GM23338 (cell line): ENCODE measurements around the gene PLEKHD1. TPM values are rescaled to one million over a fixed set of nuclear protein-coding genes. Genes with fewer than 3 reads are reported as not detected.

ENCODE experiments used
- ATAC-seq: fragments of 200-7000 bp; cut with Tn5 transposase; 3 replicates; pipeline ENCODE4 v1.9.1; 2020
- DNase-seq: peaks from one replicate; pipeline ENCODE4 v3.0.0-alpha.2; 2015; ENCODE audit warnings: low spot score
- H2AFZ ChIP-seq: fragments of 200-600 bp; sonication (generic); 2 replicates; pipeline ENCODE4 v1.8.0; 2016; ENCODE audit warnings: antibody characterized with exemption, mild to moderate bottlenecking, moderate library complexity
- H3F3A ChIP-seq: fragments of 200-600 bp; sonication (generic); replicated peaks from 2 replicates; pipeline ENCODE4 v1.8.0; 2017; ENCODE audit warnings: antibody characterized with exemption, mixed run types, low read depth
- H3K27ac ChIP-seq: fragments of 200-600 bp; sonication (generic); 2 replicates; pipeline ENCODE4 v1.6.1; 2016; ENCODE audit warnings: low read depth
- H3K27me3 ChIP-seq: fragments of 200-600 bp; sonication (generic); 2 replicates; pipeline ENCODE4 v1.8.0; 2016; ENCODE audit warnings: mild to moderate bottlenecking, mixed run types, moderate library complexity; ENCODE audit not compliant: insufficient read depth
- H3K36me3 ChIP-seq: fragments of 200-600 bp; sonication (generic); 2 replicates; pipeline ENCODE4 v1.8.0; 2016; ENCODE audit warnings: mild to moderate bottlenecking; ENCODE audit not compliant: insufficient read depth
- H3K4me1 ChIP-seq: fragments of 200-600 bp; sonication (generic); 2 replicates; pipeline ENCODE4 v1.8.0; 2016; ENCODE audit warnings: mild to moderate bottlenecking, moderate library complexity; ENCODE audit not compliant: insufficient read depth
- H3K4me2 ChIP-seq: fragments of 200-600 bp; sonication (generic); 2 replicates; pipeline ENCODE4 v1.7.1; 2017; ENCODE audit warnings: mixed run types
- H3K4me3 ChIP-seq: fragments of 200-600 bp; sonication (generic); 2 replicates; pipeline ENCODE4 v1.6.1; 2016; ENCODE audit warnings: mixed run types
- H3K79me2 ChIP-seq: fragments of 200-600 bp; sonication (generic); replicated peaks from 2 replicates; pipeline ENCODE4 v1.8.0; 2017; ENCODE audit warnings: mild to moderate bottlenecking; ENCODE audit not compliant: insufficient read depth
- H3K9me2 ChIP-seq: fragments of 200-600 bp; sonication (generic); 2 replicates; pipeline ENCODE4 v1.8.0; 2017; ENCODE audit not compliant: insufficient read depth
- H4K20me1 ChIP-seq: fragments of 200-600 bp; sonication (generic); replicated peaks from 2 replicates; pipeline ENCODE4 v1.8.0; 2017; ENCODE audit warnings: mild to moderate bottlenecking; ENCODE audit not compliant: insufficient read depth
- H3K27ac Mint-ChIP-seq: 2 replicates; pipeline ENCODE4 v1.8.0; 2020; ENCODE audit warnings: inconsistent platforms, mild to moderate bottlenecking, moderate library complexity, mixed read lengths
- H3K27me3 Mint-ChIP-seq: 3 replicates; pipeline ENCODE4 v1.8.0; 2022; ENCODE audit warnings: low read depth, mild to moderate bottlenecking, moderate library complexity, mixed read lengths, inconsistent platforms; ENCODE audit not compliant: insufficient read depth, poor library complexity
- H3K36me3 Mint-ChIP-seq: 3 replicates; pipeline ENCODE4 v1.8.0; 2021; ENCODE audit warnings: low read depth, mild to moderate bottlenecking, inconsistent platforms, moderate library complexity, mixed read lengths
- H3K4me1 Mint-ChIP-seq: 3 replicates; pipeline ENCODE4 v1.8.0; 2020; ENCODE audit warnings: mild to moderate bottlenecking, inconsistent platforms, mixed read lengths
- H3K4me3 Mint-ChIP-seq: 3 replicates; pipeline ENCODE4 v1.8.0; 2021; ENCODE audit warnings: moderate library complexity, mild to moderate bottlenecking, inconsistent platforms, mixed read lengths
- H3K9me3 Mint-ChIP-seq: 3 replicates; pipeline ENCODE4 v1.8.0; 2020; ENCODE audit warnings: moderate library complexity, mild to moderate bottlenecking, inconsistent platforms, mixed read lengths
- CREB1 ChIP-seq: fragments of 250-450 bp; sonication (Bioruptor Pico); IDR thresholded peaks from 2 replicates; pipeline ENCODE4 v1.5.0; 2020; ENCODE audit warnings: low read depth, mild to moderate bottlenecking, moderate library complexity
- CTCF ChIP-seq, 2 experiments: fragments of 200-600 bp in 1 of 2; sonication (generic) in 1 of 2; conservative IDR thresholded peaks; 2 replicates each; pipeline versions ENCODE4 v1.5.1 to v1.6.1; 2016 to 2017; ENCODE audit warnings: antibody characterized with exemption in 2 of 2, low read depth in 2 of 2, mild to moderate bottlenecking in 2 of 2, moderate library complexity in 1 of 2
- EZH2 ChIP-seq: fragments of 200-600 bp; sonication (generic); IDR thresholded peaks from one replicate; pipeline ENCODE4 v1.8.0; 2017; ENCODE audit warnings: antibody characterized with exemption, mild to moderate bottlenecking, low read depth; ENCODE audit not compliant: unreplicated experiment
- POLR2AphosphoS5 ChIP-seq: IDR thresholded peaks from 2 replicates; pipeline ENCODE4 v1.6.1; 2016; ENCODE audit warnings: antibody characterized with exemption, low read depth
- REST ChIP-seq: IDR thresholded peaks from one replicate; pipeline ENCODE4 v1.6.1; 2018; ENCODE audit warnings: antibody characterized with exemption; ENCODE audit not compliant: unreplicated experiment
- STAT1 ChIP-seq: IDR thresholded peaks from one replicate; pipeline ENCODE4 v1.6.1; 2016; ENCODE audit warnings: antibody characterized with exemption; ENCODE audit not compliant: unreplicated experiment
- ZNF331 ChIP-seq: fragments of 250-450 bp; sonication (Bioruptor Pico); IDR thresholded peaks from 2 replicates; pipeline ENCODE4 v1.5.0; 2020; ENCODE audit warnings: low read depth, mild to moderate bottlenecking, moderate library complexity
- polyA plus RNA-seq: library from polyadenylated mRNA; unstranded; fragments of >200 nt; fragmentation: Nextera tagmentation; extraction: Ambion mirVana; gene quantifications from 2 replicates; pipeline ENCODE4 v1.2.1, GENCODE V29; 2016
- total RNA-seq: library from RNA; depleted of rRNA; stranded (reverse); fragments of >200 nt; shearing (Covaris generic); gene quantifications from 2 replicates; pipeline ENCODE4 v1.2.3, GENCODE V29; 2014
- TF ChIP-seq, protein P1 (sequence below): fragments of 250-450 bp; sonication (Bioruptor Pico); IDR thresholded peaks from 2 replicates; pipeline ENCODE4 v1.5.0; 2020; ENCODE audit warnings: mild to moderate bottlenecking, moderate library complexity

PLEKHD1 gene
- total and polyA plus RNA-seq, 2 experiments from 2014 or later = 0.19 to 0.28 TPM

DNA sequence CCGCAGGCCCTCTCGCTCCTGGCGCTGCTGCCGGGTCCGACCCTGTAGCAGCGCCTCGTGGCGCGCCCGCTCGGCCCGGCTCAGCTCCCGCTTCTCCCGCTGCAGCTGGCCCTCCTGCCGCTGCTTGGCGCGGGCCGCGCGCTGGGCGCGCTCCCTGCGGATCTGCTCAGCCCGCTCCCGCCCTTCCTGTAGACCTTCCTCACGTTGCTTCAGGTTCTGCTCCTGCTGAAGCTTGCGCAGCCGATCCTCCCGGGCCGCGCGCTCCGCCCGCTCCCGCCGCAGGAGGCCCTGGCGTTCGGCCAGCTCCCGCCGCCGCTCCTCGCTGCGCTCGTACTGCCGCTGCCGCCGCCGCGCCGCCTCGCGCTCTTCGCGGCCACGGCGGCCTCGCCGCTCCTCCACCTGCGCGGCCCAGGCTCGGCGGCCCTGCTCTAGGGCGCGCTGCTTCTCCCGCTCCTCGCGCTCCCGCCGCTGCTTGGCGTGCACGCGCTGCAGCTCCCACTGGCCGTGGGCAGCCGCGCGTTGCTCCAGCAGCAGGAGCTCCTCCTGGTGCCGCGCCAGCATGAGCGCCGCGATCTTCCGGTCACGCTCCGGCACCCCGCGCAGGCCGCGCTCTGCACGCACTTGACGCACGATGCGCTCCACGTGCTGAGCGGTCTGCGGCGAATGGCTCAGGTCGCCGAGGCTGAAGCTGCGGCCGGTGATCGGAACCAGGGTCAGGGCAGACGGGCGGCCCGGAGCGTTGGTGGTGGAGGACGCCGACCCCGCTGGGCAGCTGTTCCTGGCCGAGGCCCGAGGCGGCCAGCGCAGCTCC lies 87.7 kb downstream of the PLEKHD1 start:
- Mint-ChIP-seq H3K27me3 (peaks cover 53% of the 10 kb centered on the region), H3K27ac (no peak overlapping the region), H3K9me3 (peaks cover 25% of the 10 kb centered on the region; the same call in 2 of the 3 replicates), H3K4me1 (peaks cover 3% of the 10 kb centered on the region; the same call in 2 of the 3 replicates), H3K4me3 (peak overlapping the region; percentile 43; the same call in 2 of the 3 replicates), H3K36me3 (peaks cover 9% of the 10 kb centered on the region; the same call in 2 of the 3 replicates)
- ATAC-seq (peak; percentile 42), DNase-seq (peak; percentile 78)
- peak overlapping the region; percentile 75 for H3K4me2 ChIP-seq
- TF ChIP-seq CREB1 (CRISPR knock-in tag) (no peak), EZH2 (peak; percentile 20), REST (no peak)
- no peaks in the 10 kb centered on the region for H3K79me2 ChIP-seq
- H3K27me3 ChIP-seq = peaks cover 87% of the 10 kb centered on the region
- peaks cover 4% of the 10 kb centered on the region; the same call in 1 of the 2 replicates for H3K4me1 ChIP-seq
- no peak overlapping the region for H3K27ac ChIP-seq
- H3K4me3 ChIP-seq = peak overlapping the region; percentile 51
- no peaks in the 10 kb centered on the region; the same call in none of the 2 replicates for H4K20me1 ChIP-seq
- H3F3A ChIP-seq = 0 out of 2 replicates have a peak, but pooled peaks cover 11% of the 10 kb centered on the region
- H2AFZ ChIP-seq = peak overlapping the region; percentile 88
- no peaks in the 10 kb centered on the region; the same call in 1 of the 2 replicates for H3K9me2 ChIP-seq
- no peaks in the 10 kb centered on the region; the same call in 1 of the 2 replicates for H3K36me3 ChIP-seq

GRCh38 chr14:69572841-69573135 lies 88.3 kb downstream of the PLEKHD1 start:
- 0 out of 2 replicates have a peak, but pooled peaks cover 11% of the 10 kb centered on the region for H3F3A ChIP-seq
- no peak overlapping the region for H3K27ac Mint-ChIP-seq
- no peaks in the 10 kb centered on the region for H3K79me2 ChIP-seq
- peaks cover 9% of the 10 kb centered on the region; the same call in 2 of the 3 replicates for H3K36me3 Mint-ChIP-seq
- peaks cover 53% of the 10 kb centered on the region for H3K27me3 Mint-ChIP-seq
- H3K9me3 Mint-ChIP-seq = peaks cover 25% of the 10 kb centered on the region; the same call in 2 of the 3 replicates
- H3K4me1 Mint-ChIP-seq = peaks cover 3% of the 10 kb centered on the region; the same call in 2 of the 3 replicates
- ATAC-seq (no peak), DNase-seq (no peak)
- no peak overlapping the region for H3K4me2 ChIP-seq
- peaks cover 4% of the 10 kb centered on the region; the same call in 1 of the 2 replicates for H3K4me1 ChIP-seq
- no peak overlapping the region for H2AFZ ChIP-seq
- H3K27me3 ChIP-seq = peaks cover 81% of the 10 kb centered on the region
- H3K9me2 ChIP-seq = no peaks in the 10 kb centered on the region; the same call in 1 of the 2 replicates
- H3K27ac ChIP-seq = no peak overlapping the region
- no peaks in the 10 kb centered on the region; the same call in none of the 2 replicates for H4K20me1 ChIP-seq
- 0 out of 2 replicates have a peak overlapping the region, but pooled peaks have one; percentile 51 for H3K4me3 ChIP-seq
- no peak overlapping the region for H3K4me3 Mint-ChIP-seq
- H3K36me3 ChIP-seq = no peaks in the 10 kb centered on the region; the same call in 1 of the 2 replicates
- no peak for TF ChIP-seq CREB1 (CRISPR knock-in tag)
- TF ChIP-seq, protein P1, sequence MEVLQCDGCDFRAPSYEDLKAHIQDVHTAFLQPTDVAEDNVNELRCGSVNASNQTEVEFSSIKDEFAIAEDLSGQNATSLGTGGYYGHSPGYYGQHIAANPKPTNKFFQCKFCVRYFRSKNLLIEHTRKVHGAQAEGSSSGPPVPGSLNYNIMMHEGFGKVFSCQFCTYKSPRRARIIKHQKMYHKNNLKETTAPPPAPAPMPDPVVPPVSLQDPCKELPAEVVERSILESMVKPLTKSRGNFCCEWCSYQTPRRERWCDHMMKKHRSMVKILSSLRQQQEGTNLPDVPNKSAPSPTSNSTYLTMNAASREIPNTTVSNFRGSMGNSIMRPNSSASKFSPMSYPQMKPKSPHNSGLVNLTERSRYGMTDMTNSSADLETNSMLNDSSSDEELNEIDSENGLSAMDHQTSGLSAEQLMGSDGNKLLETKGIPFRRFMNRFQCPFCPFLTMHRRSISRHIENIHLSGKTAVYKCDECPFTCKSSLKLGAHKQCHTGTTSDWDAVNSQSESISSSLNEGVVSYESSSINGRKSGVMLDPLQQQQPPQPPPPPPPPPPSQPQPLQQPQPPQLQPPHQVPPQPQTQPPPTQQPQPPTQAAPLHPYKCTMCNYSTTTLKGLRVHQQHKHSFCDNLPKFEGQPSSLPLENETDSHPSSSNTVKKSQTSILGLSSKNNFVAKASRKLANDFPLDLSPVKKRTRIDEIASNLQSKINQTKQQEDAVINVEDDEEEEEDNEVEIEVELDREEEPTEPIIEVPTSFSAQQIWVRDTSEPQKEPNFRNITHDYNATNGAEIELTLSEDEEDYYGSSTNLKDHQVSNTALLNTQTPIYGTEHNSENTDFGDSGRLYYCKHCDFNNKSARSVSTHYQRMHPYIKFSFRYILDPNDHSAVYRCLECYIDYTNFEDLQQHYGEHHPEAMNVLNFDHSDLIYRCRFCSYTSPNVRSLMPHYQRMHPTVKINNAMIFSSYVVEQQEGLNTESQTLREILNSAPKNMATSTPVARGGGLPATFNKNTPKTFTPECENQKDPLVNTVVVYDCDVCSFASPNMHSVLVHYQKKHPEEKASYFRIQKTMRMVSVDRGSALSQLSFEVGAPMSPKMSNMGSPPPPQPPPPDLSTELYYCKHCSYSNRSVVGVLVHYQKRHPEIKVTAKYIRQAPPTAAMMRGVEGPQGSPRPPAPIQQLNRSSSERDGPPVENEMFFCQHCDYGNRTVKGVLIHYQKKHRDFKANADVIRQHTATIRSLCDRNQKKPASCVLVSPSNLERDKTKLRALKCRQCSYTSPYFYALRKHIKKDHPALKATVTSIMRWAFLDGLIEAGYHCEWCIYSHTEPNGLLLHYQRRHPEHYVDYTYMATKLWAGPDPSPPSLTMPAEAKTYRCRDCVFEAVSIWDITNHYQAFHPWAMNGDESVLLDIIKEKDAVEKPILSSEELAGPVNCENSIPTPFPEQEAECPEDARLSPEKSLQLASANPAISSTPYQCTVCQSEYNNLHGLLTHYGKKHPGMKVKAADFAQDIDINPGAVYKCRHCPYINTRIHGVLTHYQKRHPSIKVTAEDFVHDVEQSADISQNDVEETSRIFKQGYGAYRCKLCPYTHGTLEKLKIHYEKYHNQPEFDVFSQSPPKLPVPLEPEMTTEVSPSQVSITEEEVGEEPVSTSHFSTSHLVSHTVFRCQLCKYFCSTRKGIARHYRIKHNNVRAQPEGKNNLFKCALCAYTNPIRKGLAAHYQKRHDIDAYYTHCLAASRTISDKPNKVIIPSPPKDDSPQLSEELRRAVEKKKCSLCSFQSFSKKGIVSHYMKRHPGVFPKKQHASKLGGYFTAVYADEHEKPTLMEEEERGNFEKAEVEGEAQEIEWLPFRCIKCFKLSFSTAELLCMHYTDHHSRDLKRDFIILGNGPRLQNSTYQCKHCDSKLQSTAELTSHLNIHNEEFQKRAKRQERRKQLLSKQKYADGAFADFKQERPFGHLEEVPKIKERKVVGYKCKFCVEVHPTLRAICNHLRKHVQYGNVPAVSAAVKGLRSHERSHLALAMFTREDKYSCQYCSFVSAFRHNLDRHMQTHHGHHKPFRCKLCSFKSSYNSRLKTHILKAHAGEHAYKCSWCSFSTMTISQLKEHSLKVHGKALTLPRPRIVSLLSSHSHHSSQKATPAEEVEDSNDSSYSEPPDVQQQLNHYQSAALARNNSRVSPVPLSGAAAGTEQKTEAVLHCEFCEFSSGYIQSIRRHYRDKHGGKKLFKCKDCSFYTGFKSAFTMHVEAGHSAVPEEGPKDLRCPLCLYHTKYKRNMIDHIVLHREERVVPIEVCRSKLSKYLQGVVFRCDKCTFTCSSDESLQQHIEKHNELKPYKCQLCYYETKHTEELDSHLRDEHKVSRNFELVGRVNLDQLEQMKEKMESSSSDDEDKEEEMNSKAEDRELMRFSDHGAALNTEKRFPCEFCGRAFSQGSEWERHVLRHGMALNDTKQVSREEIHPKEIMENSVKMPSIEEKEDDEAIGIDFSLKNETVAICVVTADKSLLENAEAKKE (CRISPR knock-in tag) = no peak
- no peak for TF ChIP-seq ZNF331 (CRISPR knock-in tag)
- no peak for TF ChIP-seq STAT1
- TF ChIP-seq CTCF (conservative IDR thresholded peaks at IDR 0.05; ENCODE audit: low read depth in 2 of 2) = no peak
- TF ChIP-seq POLR2AphosphoS5 = no peak
